ENCODE results near the gene CTAGE6. TPM values are rescaled to one million over a fixed set of nuclear protein-coding genes. Genes with fewer than 3 reads are reported as not detected.
"Not testable (repeated sequence)": the region's sequence is repeated elsewhere in the genome, so short reads cannot be mapped to it uniquely, and the experiment has no call there.

Gene CTAGE6
- 0.02 and 0.09 TPM in 2 replicates for polyA plus RNA-seq (2011; rRNA removed)
- polyA minus RNA-seq (2011; rRNA and poly(A)+ RNA removed): 0.38 TPM in 1 of 2 replicates, not detected in the other

GRCh38 chr7:143757596-143757995 is at the start of gene CTAGE6:
CTAGE6 (minus strand) TSS chr7:143757696; CDS start chr7:143757658, 38 bp downstream.
- H3K27me3 ChIP-seq (ENCODE audit: control insufficient read depth, insufficient read depth, low read length); POLR2A ChIA-PET; DNase-seq (ENCODE audit: low read depth); H3K4me3 ChIP-seq (ENCODE audit: low read depth, low read length); H3K36me3 ChIP-seq (ENCODE audit: control insufficient read depth, insufficient read depth, low read length); CTCF ChIA-PET: not testable (repeated sequence)

GRCh38 chr7:143806664-143807071 is 49.2 kb upstream of the CTAGE6 start:
- POLR2A ChIA-PET; DNase-seq (ENCODE audit: low read depth); H3K4me3 ChIP-seq (ENCODE audit: low read depth, low read length); H3K27me3 ChIP-seq (ENCODE audit: control insufficient read depth, insufficient read depth, low read length); CTCF ChIA-PET; H3K36me3 ChIP-seq (ENCODE audit: control insufficient read depth, insufficient read depth, low read length): not testable (repeated sequence)

- CTCF ChIA-PET: not testable (repeated sequence)
These were observed 40.4 kb upstream of the CTAGE6 start for GRCh38 chr7:143797896-143798290.

GRCh38 chr7:143797119-143797895 is 39.8 kb upstream of the CTAGE6 start:
- H3K36me3 ChIP-seq (ENCODE audit: control insufficient read depth, insufficient read depth, low read length); DNase-seq (ENCODE audit: low read depth); CTCF ChIA-PET; H3K27me3 ChIP-seq (ENCODE audit: control insufficient read depth, insufficient read depth, low read length); POLR2A ChIA-PET; H3K4me3 ChIP-seq (ENCODE audit: low read depth, low read length): not testable (repeated sequence)

More at GRCh38 chr7:143797896-143798290, 40.4 kb upstream of the CTAGE6 start:
- DNase-seq (ENCODE audit: low read depth); H3K27me3 ChIP-seq (ENCODE audit: control insufficient read depth, insufficient read depth, low read length); H3K4me3 ChIP-seq (ENCODE audit: low read depth, low read length); H3K36me3 ChIP-seq (ENCODE audit: control insufficient read depth, insufficient read depth, low read length); POLR2A ChIA-PET: not testable (repeated sequence)

- CTCF ChIA-PET; DNase-seq (ENCODE audit: low read depth); H3K4me3 ChIP-seq (ENCODE audit: low read depth, low read length); H3K36me3 ChIP-seq (ENCODE audit: control insufficient read depth, insufficient read depth, low read length); H3K27me3 ChIP-seq (ENCODE audit: control insufficient read depth, insufficient read depth, low read length); POLR2A ChIA-PET: not testable (repeated sequence)
These were observed 38.2 kb upstream of the CTAGE6 start for GRCh38 chr7:143795653-143796052.

- POLR2A ChIA-PET; CTCF ChIA-PET; H3K27me3 ChIP-seq (ENCODE audit: control insufficient read depth, insufficient read depth, low read length); H3K36me3 ChIP-seq (ENCODE audit: control insufficient read depth, insufficient read depth, low read length); DNase-seq (ENCODE audit: low read depth); H3K4me3 ChIP-seq (ENCODE audit: low read depth, low read length): not testable (repeated sequence)
These were observed 35.1 kb upstream of the CTAGE6 start for GRCh38 chr7:143792633-143793032.

- DNase-seq (ENCODE audit: low read depth); POLR2A ChIA-PET; H3K27me3 ChIP-seq (ENCODE audit: control insufficient read depth, insufficient read depth, low read length): not testable (repeated sequence)
These were observed 28.1 kb upstream of the CTAGE6 start for GRCh38 chr7:143785415-143786182.

GRCh38 chr7:143779591-143779990 is 22.1 kb upstream of the CTAGE6 start:
- POLR2A ChIA-PET; H3K27me3 ChIP-seq (ENCODE audit: control insufficient read depth, insufficient read depth, low read length); CTCF ChIA-PET; DNase-seq (ENCODE audit: low read depth); H3K36me3 ChIP-seq (ENCODE audit: control insufficient read depth, insufficient read depth, low read length); H3K4me3 ChIP-seq (ENCODE audit: low read depth, low read length): not testable (repeated sequence)

More at GRCh38 chr7:143785415-143786182, 28.1 kb upstream of the CTAGE6 start:
- H3K36me3 ChIP-seq (ENCODE audit: control insufficient read depth, insufficient read depth, low read length); H3K4me3 ChIP-seq (ENCODE audit: low read depth, low read length); CTCF ChIA-PET: not testable (repeated sequence)

- H3K4me3 ChIP-seq (ENCODE audit: low read depth, low read length); H3K36me3 ChIP-seq (ENCODE audit: control insufficient read depth, insufficient read depth, low read length); H3K27me3 ChIP-seq (ENCODE audit: control insufficient read depth, insufficient read depth, low read length); CTCF ChIA-PET; DNase-seq (ENCODE audit: low read depth); POLR2A ChIA-PET: not testable (repeated sequence)
These were observed 15.4 kb upstream of the CTAGE6 start for GRCh38 chr7:143772738-143773468.

GRCh38 chr7:143767531-143767930 is 10.0 kb upstream of the CTAGE6 start:
- CTCF ChIA-PET; POLR2A ChIA-PET; H3K36me3 ChIP-seq (ENCODE audit: control insufficient read depth, insufficient read depth, low read length): not testable (repeated sequence)

GRCh38 chr7:143765678-143766077 is 8.2 kb upstream of the CTAGE6 start:
- DNase-seq (ENCODE audit: low read depth); CTCF ChIA-PET; POLR2A ChIA-PET: not testable (repeated sequence)

More at GRCh38 chr7:143767531-143767930, 10.0 kb upstream of the CTAGE6 start:
- not testable (repeated sequence) for H3K27me3 ChIP-seq (ENCODE audit: control insufficient read depth, insufficient read depth, low read length); H3K4me3 ChIP-seq (ENCODE audit: low read depth, low read length); DNase-seq (ENCODE audit: low read depth)

GRCh38 chr7:143763065-143763464 is 5.6 kb upstream of the CTAGE6 start:
- H3K27me3 ChIP-seq (ENCODE audit: control insufficient read depth, insufficient read depth, low read length); CTCF ChIA-PET; H3K4me3 ChIP-seq (ENCODE audit: low read depth, low read length); POLR2A ChIA-PET; DNase-seq (ENCODE audit: low read depth); H3K36me3 ChIP-seq (ENCODE audit: control insufficient read depth, insufficient read depth, low read length): not testable (repeated sequence)

More at GRCh38 chr7:143765678-143766077, 8.2 kb upstream of the CTAGE6 start:
- not testable (repeated sequence) for H3K4me3 ChIP-seq (ENCODE audit: low read depth, low read length); H3K36me3 ChIP-seq (ENCODE audit: control insufficient read depth, insufficient read depth, low read length); H3K27me3 ChIP-seq (ENCODE audit: control insufficient read depth, insufficient read depth, low read length)

Data from BJ (cell line).